Measurements from ENCODE around the gene CEPT1.

Gene CEPT1

DNA sequence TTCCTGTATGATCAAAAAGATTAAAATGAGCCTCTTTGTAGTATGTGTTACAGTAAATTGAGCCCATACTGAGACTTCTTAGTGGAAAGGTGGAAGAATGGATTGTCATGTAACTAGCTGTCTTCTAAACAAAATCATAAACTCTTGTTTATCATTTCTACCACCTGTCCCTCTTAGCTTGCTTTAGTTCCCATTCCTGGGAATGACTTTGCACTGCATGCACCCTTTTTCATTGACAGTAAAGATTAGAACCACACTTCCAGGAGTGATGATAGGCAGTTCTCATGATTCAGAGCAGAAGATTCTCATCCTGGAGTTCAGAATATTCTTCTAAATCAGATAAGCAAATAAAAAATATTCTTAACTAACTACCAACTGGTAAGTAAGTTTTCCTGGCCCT lies 32.4 kb downstream of the CEPT1 start:
- POLR2A ChIA-PET, result no interaction called here
- no peak overlapping the region for H3K4me3 ChIP-seq (ENCODE audit: low read depth, low read length)
- CTCF ChIA-PET, result interaction anchor here (0.9 kb wide), 1 partner anchor 1682 kb away, joined by 3 read pairs; no protein-coding TSS in a partner anchor
- DNase-seq (ENCODE audit: low read depth, low spot score), result no peak
- TF ChIP-seq, protein P1, sequence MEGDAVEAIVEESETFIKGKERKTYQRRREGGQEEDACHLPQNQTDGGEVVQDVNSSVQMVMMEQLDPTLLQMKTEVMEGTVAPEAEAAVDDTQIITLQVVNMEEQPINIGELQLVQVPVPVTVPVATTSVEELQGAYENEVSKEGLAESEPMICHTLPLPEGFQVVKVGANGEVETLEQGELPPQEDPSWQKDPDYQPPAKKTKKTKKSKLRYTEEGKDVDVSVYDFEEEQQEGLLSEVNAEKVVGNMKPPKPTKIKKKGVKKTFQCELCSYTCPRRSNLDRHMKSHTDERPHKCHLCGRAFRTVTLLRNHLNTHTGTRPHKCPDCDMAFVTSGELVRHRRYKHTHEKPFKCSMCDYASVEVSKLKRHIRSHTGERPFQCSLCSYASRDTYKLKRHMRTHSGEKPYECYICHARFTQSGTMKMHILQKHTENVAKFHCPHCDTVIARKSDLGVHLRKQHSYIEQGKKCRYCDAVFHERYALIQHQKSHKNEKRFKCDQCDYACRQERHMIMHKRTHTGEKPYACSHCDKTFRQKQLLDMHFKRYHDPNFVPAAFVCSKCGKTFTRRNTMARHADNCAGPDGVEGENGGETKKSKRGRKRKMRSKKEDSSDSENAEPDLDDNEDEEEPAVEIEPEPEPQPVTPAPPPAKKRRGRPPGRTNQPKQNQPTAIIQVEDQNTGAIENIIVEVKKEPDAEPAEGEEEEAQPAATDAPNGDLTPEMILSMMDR (IDR thresholded peaks at IDR 0.05; ENCODE audit: insufficient read depth, low read length, missing control alignments), result no peak

DNA sequence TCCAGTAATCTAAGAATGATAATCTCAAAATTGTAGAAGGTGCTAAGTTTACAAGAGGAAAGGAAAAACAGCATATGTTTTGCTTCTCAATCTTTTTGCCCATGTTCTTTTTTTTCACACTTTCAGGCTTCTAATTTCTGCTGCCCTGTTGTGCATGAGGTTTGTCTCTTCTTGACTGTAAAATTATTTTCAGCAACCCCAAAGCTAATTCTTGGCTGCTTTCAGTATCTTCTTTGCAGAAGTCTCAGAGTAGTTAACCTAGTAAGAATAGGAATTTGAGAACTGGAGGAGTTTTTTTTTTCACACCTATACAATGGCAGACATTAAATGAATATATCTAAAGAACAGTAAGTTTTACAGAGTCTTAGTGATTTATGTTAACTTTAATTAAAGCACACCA lies 34.0 kb downstream of the CEPT1 start:
- TF ChIP-seq, protein P1 (IDR thresholded peaks at IDR 0.05; ENCODE audit: insufficient read depth, low read length, missing control alignments), result no peak
- DNase-seq (ENCODE audit: low read depth, low spot score), result no peak
- CTCF ChIA-PET, result no interaction called here
- POLR2A ChIA-PET, result no interaction called here
- H3K4me3 ChIP-seq (ENCODE audit: low read depth, low read length), result no peak overlapping the region

DNA sequence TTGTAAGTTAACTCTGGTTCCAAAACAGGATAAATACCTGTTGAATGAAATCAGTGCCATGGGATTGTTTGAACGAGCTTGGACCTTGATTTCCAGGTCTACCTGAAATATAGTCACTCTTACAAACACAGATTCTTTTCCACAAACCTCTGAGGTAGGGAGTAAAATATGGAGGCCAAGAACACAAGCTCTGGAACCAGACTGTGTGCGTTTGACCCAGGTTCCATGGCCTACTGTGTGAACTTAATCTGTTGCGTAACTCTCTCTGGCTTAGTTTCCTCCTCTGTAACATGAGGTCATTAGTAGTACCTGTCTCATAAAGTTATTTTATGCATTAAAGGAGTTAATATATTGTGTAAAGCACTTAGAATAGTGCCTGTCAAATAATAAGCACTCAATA lies 35.3 kb downstream of the CEPT1 start:
- H3K4me3 ChIP-seq (ENCODE audit: low read depth, low read length), result no peak overlapping the region
- TF ChIP-seq, protein P1 (IDR thresholded peaks at IDR 0.05; ENCODE audit: insufficient read depth, low read length, missing control alignments), result no peak
- ChIA-PET POLR2A (no interaction called here), CTCF (no interaction called here)
- DNase-seq (ENCODE audit: low read depth, low spot score), result no peak

DNA sequence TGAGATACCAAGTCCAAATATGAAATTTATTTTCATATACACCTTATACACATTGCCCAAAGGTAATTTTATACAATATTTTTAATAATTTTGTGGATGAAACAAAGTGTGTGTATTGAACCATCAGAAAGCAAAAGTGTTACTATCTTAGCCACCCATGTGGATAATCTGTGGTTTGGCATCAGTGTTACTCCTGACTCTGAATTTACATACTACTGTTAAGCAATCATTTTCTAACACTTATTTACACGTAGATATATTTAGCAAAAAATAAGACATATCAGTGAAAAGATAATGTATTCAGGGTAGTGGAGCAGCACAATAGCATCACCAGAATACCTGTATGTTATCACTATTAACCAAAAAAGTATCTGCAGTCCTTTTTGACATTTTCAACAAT lies 36.7 kb downstream of the CEPT1 start:
- CTCF ChIA-PET, result no interaction called here
- POLR2A ChIA-PET, result no interaction called here
- DNase-seq (ENCODE audit: low read depth, low spot score), result no peak

DNA sequence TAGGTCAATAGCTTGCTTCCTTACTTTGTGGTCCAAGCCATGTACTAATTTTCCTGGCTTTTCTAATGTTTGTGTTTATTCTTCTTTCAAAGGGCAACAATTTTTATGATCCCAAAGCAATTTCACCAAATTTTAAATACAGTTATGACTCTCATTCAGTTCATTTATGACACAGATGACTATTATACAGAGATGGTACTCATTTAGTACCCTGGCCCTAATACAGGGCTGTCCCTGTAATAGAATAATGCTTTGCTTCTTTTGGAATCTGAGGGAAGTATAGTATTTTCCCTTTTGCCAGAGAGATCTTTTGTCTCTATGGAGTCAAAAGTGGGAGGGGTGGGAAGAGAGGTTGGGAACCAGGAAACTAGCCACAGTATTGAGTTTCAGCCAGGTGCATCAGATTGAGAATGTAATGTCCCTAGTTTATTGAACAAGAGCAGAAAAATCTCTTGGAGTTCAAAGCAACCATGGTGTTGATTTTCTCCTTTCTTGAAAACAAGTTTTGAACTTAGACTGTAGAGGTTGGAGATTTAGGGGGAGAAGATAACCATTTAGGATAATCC lies 40.0 kb downstream of the CEPT1 start:
- POLR2A ChIA-PET, result no interaction called here
- no peak for DNase-seq (ENCODE audit: low read depth, low spot score)
- CTCF ChIA-PET, result interaction anchor here (1.2 kb wide), 1 partner anchor 220 kb away, joined by 6 read pairs; no protein-coding TSS in a partner anchor
- H3K4me3 ChIP-seq (ENCODE audit: low read depth, low read length), result no peak overlapping the region
- TF ChIP-seq, protein P1 (IDR thresholded peaks at IDR 0.05; ENCODE audit: insufficient read depth, low read length, missing control alignments), result no peak

More for the DNA sequence above, 36.7 kb downstream of the CEPT1 start:
- TF ChIP-seq, protein P1 (IDR thresholded peaks at IDR 0.05; ENCODE audit: insufficient read depth, low read length, missing control alignments), result no peak
- no peak overlapping the region for H3K4me3 ChIP-seq (ENCODE audit: low read depth, low read length)

DNA sequence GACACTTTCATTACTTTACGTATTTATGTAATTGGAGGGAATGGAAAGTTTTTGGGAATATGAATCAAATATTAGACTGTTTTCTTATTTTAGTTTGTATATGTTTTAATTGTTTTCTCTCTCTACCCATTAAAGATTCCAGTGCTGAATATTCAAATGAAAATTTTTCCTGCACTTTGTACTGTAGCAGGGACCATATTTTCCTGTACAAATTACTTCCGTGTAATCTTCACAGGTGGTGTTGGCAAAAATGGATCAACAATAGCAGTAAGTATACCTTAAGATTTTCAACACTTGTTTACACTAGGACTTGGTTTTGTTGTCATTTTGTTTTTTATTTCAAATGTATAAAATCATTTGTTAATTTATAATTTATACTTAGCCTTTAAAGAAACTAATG lies 42.0 kb downstream of the CEPT1 start:
- TF ChIP-seq, protein P1 (IDR thresholded peaks at IDR 0.05; ENCODE audit: insufficient read depth, low read length, missing control alignments), result no peak
- ChIA-PET POLR2A (no interaction called here), CTCF (interaction anchor here (0.9 to 1.9 kb wide), 2 partner anchors 22 to 219 kb away, joined by 3 to 5 read pairs; no protein-coding TSS in a partner anchor)
- DNase-seq (ENCODE audit: low read depth, low spot score), result no peak
- no peak overlapping the region for H3K4me3 ChIP-seq (ENCODE audit: low read depth, low read length)
